K562 (cell line): ENCODE results near the gene TMEM209. TPM values are rescaled to one million over a fixed set of nuclear protein-coding genes. Genes with fewer than 3 reads are reported as not detected.

Experiments used
- ATAC-seq: fragments of 200-7000 bp; cut with Tn5 transposase; 3 replicates; pipeline ENCODE4 v1.9.1; 2020; ENCODE audit warnings: moderate library complexity
- BruUV-seq: library from RNA; stranded (reverse); fragments of 400-500 nt; replicated peaks from 2 replicates; lab custom pipeline; 2021; lab: Mats Ljungman, UMichigan
- CTCF ChIA-PET: fragments of 300-600 bp; formaldehyde crosslinking; extraction: SDS; loops from one replicate; lab custom pipeline; 2021; ENCODE audit warnings: low intra/inter-chr PET ratio; lab: Yijun Ruan, JAX
- POLR2A ChIA-PET: fragments of 300-600, 350-650 bp; sonication (Branson Sonifier 250); formaldehyde crosslinking; extraction: SDS; loops from one replicate; lab custom pipeline; 2021; ENCODE audit warnings: antibody characterized with exemption, inconsistent platforms; lab: Yijun Ruan, JAX
- DNase-seq, 4 experiments: peaks; one replicate each; pipeline versions ENCODE4 v3.0.0 to v3.0.0-alpha.2; 2011 to 2018; ENCODE audit warnings: low spot score in 3 of 4, mixed read lengths in 3 of 4; ENCODE audit errors: extremely low read depth in 1 of 4
- FAIRE-seq: peaks from 2 replicates; lab custom pipeline; 2011; peaks lifted over from hg19 to GRCh38; lab: Jason Lieb, UNC
- H2AFZ ChIP-seq: 2 replicates; pipeline ENCODE4 v1.6.0; 2011; ENCODE audit warnings: low read depth, low read length, control low read depth, inconsistent platforms
- H3K27ac ChIP-seq: fragments of 200-600 bp; 3 replicates; pipeline ENCODE4 v1.8.0; 2011; ENCODE audit warnings: low read depth, mild to moderate bottlenecking, control low read depth, inconsistent platforms, low read length, moderate library complexity, mixed read lengths; ENCODE audit errors: extremely low read depth
- H3K27me3 ChIP-seq, 2 experiments: fragments of 300-600 bp in 1 of 2; 2 replicates in 1 of 2; 3 replicates in 1 of 2; pipeline versions ENCODE4 v1.6.0 to v1.8.0; 2011; ENCODE audit warnings: inconsistent platforms in 2 of 2, low read length in 2 of 2, mild to moderate bottlenecking in 1 of 2, mixed read lengths in 1 of 2, moderate library complexity in 1 of 2; ENCODE audit not compliant: control insufficient read depth in 2 of 2, insufficient read depth in 2 of 2
- H3K36me3 ChIP-seq: fragments of 300-600 bp; 3 replicates; pipeline ENCODE4 v1.8.0; 2011; ENCODE audit warnings: mild to moderate bottlenecking, low read length, inconsistent platforms; ENCODE audit not compliant: control insufficient read depth, insufficient read depth
- H3K4me1 ChIP-seq, 2 experiments: fragments of 200-600 bp in 1 of 2; replicated peaks in 1 of 2; 2 replicates in 1 of 2; 3 replicates in 1 of 2; pipeline versions ENCODE4 v1.5.1 to v1.8.0; 2011; ENCODE audit warnings: inconsistent platforms in 2 of 2, low read length in 2 of 2, mild to moderate bottlenecking in 1 of 2, mixed read lengths in 1 of 2, moderate library complexity in 1 of 2; ENCODE audit not compliant: control insufficient read depth in 2 of 2, insufficient read depth in 2 of 2
- H3K4me2 ChIP-seq: 2 replicates; pipeline ENCODE4 v1.6.1; 2011; ENCODE audit warnings: low read length, control low read depth, inconsistent platforms, mixed read lengths; ENCODE audit not compliant: insufficient read depth
- H3K4me3 ChIP-seq: fragments of 200-600 bp; sonication (generic), shearing (Covaris generic); 2 replicates; pipeline ENCODE4 v1.5.1; 2016; ENCODE audit warnings: control low read depth, inconsistent platforms
- H3K79me2 ChIP-seq: fragments of 200-600 bp; 3 replicates; pipeline ENCODE4 v1.8.0; 2011; ENCODE audit warnings: low read length, inconsistent platforms; ENCODE audit not compliant: control insufficient read depth, insufficient read depth
- H3K9ac ChIP-seq, 2 experiments: 2 replicates each; pipeline versions ENCODE4 v1.6.0 to v1.6.1; 2011; ENCODE audit warnings: low read depth in 2 of 2, low read length in 2 of 2, control low read depth in 1 of 2, inconsistent platforms in 1 of 2, mild to moderate bottlenecking in 1 of 2, mixed read lengths in 1 of 2; ENCODE audit not compliant: insufficient read depth in 1 of 2
- H3K9me1 ChIP-seq: one replicate; pipeline ENCODE4 v1.6.0; 2011; ENCODE audit warnings: inconsistent platforms, mild to moderate bottlenecking, low read length, moderate library complexity; ENCODE audit not compliant: control insufficient read depth, insufficient read depth
- H3K9me3 ChIP-seq: replicated peaks from 2 replicates; pipeline ENCODE4 v1.5.1; 2011; ENCODE audit warnings: low read depth, low read length, inconsistent platforms; ENCODE audit not compliant: control insufficient read depth, insufficient read depth
- H4K20me1 ChIP-seq: replicated peaks from 2 replicates; pipeline ENCODE4 v1.6.1; 2011; ENCODE audit warnings: low read length, inconsistent platforms, mixed read lengths; ENCODE audit not compliant: control insufficient read depth, insufficient read depth
- WHSC1 ChIP-seq: IDR thresholded peaks from one replicate; pipeline ENCODE4 v1.6.1; 2012; ENCODE audit warnings: low read length, control low read depth, inconsistent platforms
- ZNF121 ChIP-seq: sonication (generic); formaldehyde crosslinking; conservative IDR thresholded peaks from 2 replicates; pipeline ENCODE4 v1.8.0; 2022; ENCODE audit warnings: missing genetic modification reagents
- WGBS: fragments of 100-300 bp; shearing (Covaris generic); methylation state at CpG from one replicate; pipeline ENCODE4 v1.1.6; 2016; ENCODE audit warnings: low coverage, mixed read lengths; ENCODE audit not compliant: insufficient coverage; ENCODE audit errors: missing lambda C conversion rate; 5-methylcytosine and 5-hydroxymethylcytosine counted together
- in situ Hi-C: fragments of 300-500 bp; cut with MboI; formaldehyde crosslinking; loops from 4 replicates; pipeline ENCODE4 v1.15.0; 2018; ENCODE audit warnings: inconsistent platforms, mixed read lengths
- intact Hi-C: fragments of 100-400 bp; cut with micrococcal nuclease; formaldehyde crosslinking; loops from 2 replicates; pipeline ENCODE4 v1.14.2; 2022
- polyA plus RNA-seq, 8 experiments: library from polyadenylated mRNA; depleted of rRNA in 4 of 8; stranded (reverse) in 5 of 8; unstranded in 3 of 8; fragments of >200 nt; fragmentation: Nextera tagmentation in 2 of 8; fragmentation: Illumina TruSeq in 1 of 8; extraction: Ambion mirVana in 2 of 8; extraction: Trizol in 1 of 8; gene quantifications; 2 replicates each; pipeline versions ENCODE4 v1.2.1 to v1.2.3, GENCODE V29; 2011 to 2014; ENCODE audit warnings: inconsistent platforms in 1 of 8, missing spikeins in 1 of 8
- total RNA-seq, 7 experiments: library from RNA; depleted of rRNA in 6 of 7; stranded (reverse); fragments of >200 nt in 6 of 7; fragmentation: Illumina TruSeq in 2 of 7; extraction: Trizol in 2 of 7; gene quantifications; 2 replicates each; pipeline versions ENCODE4 v1.2.1 to v1.2.3, GENCODE V29; 2011 to 2021; ENCODE audit warnings: low replicate concordance in 1 of 7
- TF ChIP-seq, protein P1 (sequence below): sonication (generic); IDR thresholded peaks from 2 replicates; pipeline ENCODE4 v1.6.1; 2016

Gene TMEM209
- total and polyA plus RNA-seq, 9 of the 15 experiments (the other 6 are each of a cell fraction or from before 2014, with no cell fraction given): 36.8 to 116 (median 76.6) TPM

DNA sequence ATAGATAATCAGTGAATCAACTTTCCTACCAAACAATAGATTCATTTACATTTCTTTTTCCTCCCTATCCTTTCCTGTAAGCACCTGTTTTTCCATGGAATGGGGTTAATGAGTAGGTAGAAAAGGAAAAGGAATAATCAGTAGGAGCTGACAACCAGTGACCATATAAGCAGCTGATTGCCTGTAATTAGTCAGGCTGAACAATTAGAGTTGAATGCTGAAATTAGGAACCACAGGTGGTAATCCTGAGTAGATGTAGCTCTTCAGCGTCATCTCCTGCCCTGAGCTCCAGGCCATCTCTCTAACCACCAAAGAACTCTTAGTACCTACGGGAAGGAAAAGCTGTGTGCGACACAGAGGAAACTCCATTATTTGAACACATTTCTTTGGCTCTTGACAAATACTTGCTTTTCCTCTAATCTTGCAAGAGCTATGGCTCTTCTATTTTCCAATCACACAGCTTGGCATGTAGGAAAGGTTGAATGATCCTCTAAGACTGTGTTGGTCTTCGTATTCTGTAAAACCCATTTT lies 71.0 kb downstream of the TMEM209 start:
- ATAC-seq (no peak), FAIRE-seq (no peak), DNase-seq (peak in 1 of 4 experiments; percentile 39)
- BruUV-seq: no TSS peak
- Histone ChIP-seq H3K9me3 (no peaks in the 10 kb centered on the region), H3K4me3 (no peak overlapping the region), H4K20me1 (no peaks in the 10 kb centered on the region), H3K9ac (peak overlapping the region in 1 of 2 experiments; percentile 59; a peak in 1 of 4 replicates), H3K4me2 (no peak overlapping the region; the same call in 1 of the 2 replicates), H3K27me3 (no peaks in the 10 kb centered on the region), H3K27ac (peak overlapping the region; percentile 89), H3K79me2 (peaks cover 39% of the 10 kb centered on the region; the same call in 2 of the 3 replicates), H3K36me3 (peaks cover 79% of the 10 kb centered on the region), H2AFZ (no peak overlapping the region), H3K4me1 (peaks cover 36 to 75% of the 10 kb centered on the region in 2 experiments), H3K9me1 (no peaks in the 10 kb centered on the region)
- in situ Hi-C loops: no loop called here
- ChIA-PET POLR2A (interaction anchor here (0.6 to 5.5 kb wide), 5 partner anchors 15 to 388 kb away, joined by 3 to 48 read pairs (median 3); no protein-coding TSS in a partner anchor), CTCF (interaction anchor here (0.6 kb wide), 1 partner anchor 805 kb away, joined by 4 read pairs; no protein-coding TSS in a partner anchor)
- TF ChIP-seq, protein P1, sequence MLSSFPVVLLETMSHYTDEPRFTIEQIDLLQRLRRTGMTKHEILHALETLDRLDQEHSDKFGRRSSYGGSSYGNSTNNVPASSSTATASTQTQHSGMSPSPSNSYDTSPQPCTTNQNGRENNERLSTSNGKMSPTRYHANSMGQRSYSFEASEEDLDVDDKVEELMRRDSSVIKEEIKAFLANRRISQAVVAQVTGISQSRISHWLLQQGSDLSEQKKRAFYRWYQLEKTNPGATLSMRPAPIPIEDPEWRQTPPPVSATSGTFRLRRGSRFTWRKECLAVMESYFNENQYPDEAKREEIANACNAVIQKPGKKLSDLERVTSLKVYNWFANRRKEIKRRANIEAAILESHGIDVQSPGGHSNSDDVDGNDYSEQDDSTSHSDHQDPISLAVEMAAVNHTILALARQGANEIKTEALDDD: peak; percentile 39; the same call in 1 of the 2 replicates
- no peak for TF ChIP-seq ZNF121 (CRISPR knock-in tag)
- peak; percentile 97 for TF ChIP-seq WHSC1
- 73% methylated on average over 4 of the region's 4 CpGs for WGBS
- intact Hi-C loops: no loop called here
